WI38 (cell line): Measurements from ENCODE around the gene KCNJ3.

Experiments used
- H3K4me3 ChIP-seq: 2 replicates; pipeline ENCODE4 v1.5.1; 2011; ENCODE audit warnings: low read depth, mild to moderate bottlenecking, control low read depth, low read length
- TF ChIP-seq, protein P1 (sequence below): IDR thresholded peaks from 2 replicates; pipeline ENCODE4 v1.5.1; 2012; ENCODE audit warnings: low read depth, mild to moderate bottlenecking, control low read depth, low read length

Gene KCNJ3

DNA sequence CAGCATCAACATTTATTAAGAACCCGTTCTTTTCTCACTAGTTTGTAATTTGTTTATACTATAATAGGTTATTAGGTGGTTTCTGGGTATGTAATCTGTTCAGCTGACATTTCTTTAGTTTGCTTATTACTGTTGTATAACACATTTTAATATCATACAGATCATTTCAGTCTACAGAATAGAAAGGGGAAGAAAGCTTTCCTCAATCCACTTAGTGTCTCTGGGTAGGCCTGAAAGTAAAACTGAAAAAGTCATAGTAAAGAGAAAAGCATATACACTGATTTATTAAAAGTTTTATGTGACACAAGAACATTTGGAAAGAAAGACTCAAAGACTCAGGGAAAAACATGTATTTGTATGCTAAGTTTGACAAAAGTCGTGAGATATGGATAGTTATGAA, 16.8 kb upstream of the KCNJ3 start:
- H3K4me3 ChIP-seq = no peak overlapping the region
- TF ChIP-seq, protein P1, sequence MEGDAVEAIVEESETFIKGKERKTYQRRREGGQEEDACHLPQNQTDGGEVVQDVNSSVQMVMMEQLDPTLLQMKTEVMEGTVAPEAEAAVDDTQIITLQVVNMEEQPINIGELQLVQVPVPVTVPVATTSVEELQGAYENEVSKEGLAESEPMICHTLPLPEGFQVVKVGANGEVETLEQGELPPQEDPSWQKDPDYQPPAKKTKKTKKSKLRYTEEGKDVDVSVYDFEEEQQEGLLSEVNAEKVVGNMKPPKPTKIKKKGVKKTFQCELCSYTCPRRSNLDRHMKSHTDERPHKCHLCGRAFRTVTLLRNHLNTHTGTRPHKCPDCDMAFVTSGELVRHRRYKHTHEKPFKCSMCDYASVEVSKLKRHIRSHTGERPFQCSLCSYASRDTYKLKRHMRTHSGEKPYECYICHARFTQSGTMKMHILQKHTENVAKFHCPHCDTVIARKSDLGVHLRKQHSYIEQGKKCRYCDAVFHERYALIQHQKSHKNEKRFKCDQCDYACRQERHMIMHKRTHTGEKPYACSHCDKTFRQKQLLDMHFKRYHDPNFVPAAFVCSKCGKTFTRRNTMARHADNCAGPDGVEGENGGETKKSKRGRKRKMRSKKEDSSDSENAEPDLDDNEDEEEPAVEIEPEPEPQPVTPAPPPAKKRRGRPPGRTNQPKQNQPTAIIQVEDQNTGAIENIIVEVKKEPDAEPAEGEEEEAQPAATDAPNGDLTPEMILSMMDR = no peak

DNA sequence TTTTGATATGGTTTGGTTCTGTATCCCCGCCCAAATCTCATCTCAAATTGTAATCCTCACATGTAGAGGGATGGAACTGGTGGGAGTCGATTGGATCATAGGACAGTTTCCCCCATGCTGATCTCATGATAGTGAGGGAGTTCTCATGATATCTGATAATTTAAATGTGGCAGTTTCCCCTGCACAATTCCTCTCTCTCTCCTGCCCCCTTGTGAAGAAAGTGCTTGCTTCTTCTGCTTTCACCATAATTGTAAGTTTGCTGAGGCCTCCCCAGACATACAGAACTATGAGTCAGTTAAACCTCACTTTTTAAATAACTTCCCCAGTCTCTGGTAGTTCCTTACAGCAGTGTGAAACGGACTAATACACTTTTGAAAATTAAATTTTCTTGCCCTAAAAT, 12.3 kb upstream of the KCNJ3 start:
- H3K4me3 ChIP-seq = no peak overlapping the region
- TF ChIP-seq, protein P1 = no peak

DNA sequence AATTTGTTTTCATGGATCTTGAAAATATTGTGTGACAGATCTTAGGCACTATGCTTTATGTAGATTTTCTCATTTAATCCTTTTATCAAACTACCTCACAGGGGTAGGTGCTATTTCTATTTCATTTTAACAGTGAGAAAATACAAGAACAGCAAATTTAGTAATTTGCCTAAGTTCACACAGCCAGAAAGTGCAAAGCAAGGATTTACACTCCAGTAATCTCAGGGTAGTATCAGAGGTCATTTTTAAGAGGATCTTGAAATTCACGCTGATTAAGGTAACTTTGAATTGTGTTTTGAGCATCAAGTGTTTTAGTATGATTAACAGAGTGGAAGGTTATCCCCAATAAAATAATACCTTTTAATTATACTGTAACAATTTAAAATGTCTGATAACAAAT, 10.1 kb upstream of the KCNJ3 start:
- no peak overlapping the region for H3K4me3 ChIP-seq
- TF ChIP-seq, protein P1 = no peak

DNA sequence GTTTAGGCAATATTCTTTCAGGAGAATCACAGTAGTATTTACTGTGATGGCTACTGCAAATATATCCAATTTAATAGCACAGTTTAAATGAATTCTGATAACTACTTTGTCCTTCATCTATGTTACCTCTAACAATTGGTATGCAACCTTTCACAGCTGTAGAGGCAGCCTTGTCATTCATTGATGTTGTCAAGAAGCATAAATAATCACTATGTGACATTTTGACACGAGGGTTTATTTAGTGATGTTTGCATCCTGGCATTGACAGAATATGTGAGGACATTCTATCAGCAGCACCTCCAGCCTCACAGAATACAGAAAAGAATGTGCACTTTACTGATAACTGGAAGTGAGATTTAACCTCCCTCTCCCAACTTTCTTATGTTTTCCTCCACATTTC, 9.3 kb upstream of the KCNJ3 start:
- H3K4me3 ChIP-seq = no peak overlapping the region
- TF ChIP-seq, protein P1 = no peak

DNA sequence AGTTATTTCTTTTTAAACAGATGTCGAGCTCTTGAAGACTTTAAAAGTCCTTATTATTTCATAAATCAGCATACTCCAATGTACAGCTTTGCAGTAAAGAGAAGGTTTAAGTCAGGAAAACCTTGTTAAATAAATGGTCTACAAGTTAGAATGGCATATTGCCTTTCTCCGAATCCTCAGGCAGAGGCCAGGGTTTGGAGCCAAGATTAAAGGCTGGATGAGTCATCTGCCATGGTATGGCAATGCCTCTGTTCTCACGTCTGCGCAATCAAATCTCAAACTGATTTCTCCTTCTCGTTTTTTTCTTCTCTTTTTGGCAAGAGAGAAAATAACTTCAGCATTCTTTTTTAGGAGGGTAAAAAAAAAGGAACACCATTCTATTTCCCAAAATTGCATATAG, 5.6 kb upstream of the KCNJ3 start:
- H3K4me3 ChIP-seq = no peak overlapping the region
- TF ChIP-seq, protein P1 = no peak

DNA sequence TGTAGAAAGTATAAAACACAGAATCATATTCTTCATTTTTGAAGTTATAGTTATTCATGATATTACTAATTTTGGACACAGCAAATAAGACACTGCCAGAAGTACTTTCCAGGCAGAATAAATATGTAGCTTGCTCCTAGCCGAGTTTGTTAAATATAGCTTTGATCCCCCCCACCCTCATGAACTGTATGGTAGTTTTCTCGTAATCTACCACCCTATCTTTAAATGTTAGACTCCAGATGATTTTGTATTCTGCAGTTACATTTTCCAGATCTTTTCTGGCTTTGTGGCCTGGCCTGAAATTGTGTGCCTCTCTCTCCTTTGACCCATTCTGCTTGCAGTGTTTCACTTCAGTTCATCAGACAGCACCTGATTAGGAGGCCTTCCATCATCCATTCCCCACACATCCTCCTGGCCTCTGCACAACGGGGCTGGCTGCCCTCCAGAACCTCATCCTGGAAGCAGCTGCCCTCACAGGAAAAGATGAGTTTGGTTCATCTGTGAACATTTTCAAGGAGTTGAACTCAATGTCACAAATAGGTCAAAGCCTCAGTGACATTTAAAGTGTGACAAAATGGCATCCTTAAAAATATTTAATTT, 4.7 kb upstream of the KCNJ3 start:
- no peak overlapping the region for H3K4me3 ChIP-seq
- TF ChIP-seq, protein P1 = no peak

DNA sequence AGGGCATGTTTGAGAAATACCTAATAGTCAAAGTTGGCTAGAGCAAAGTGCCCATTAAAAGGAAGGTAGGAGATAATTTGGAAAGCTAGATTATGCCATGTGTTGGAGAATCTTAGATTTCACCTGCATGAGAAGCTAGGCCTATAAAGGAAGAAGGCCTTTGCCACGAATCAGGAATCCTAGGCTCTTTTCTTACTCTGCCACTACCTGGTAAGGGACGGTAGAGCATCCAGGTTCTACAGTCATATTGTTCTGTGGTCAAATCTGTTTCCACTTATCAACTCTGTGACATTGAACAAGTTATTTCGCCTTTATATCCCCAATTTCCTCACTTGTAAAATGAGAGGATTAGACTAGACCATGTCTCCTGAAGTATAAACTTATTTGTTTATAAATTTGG, 3.6 kb upstream of the KCNJ3 start:
- TF ChIP-seq, protein P1 = no peak

More for the DNA sequence above, 3.6 kb upstream of the KCNJ3 start:
- no peak overlapping the region for H3K4me3 ChIP-seq
